GM21528 (cell line): Measurements from ENCODE around the gene BCL6.

Experiments
- ATAC-seq: cut with Tn5 transposase; IDR thresholded peaks from one replicate; pipeline ENCODE4 v1.9.1; 2021; ENCODE audit warnings: mild to moderate bottlenecking, moderate library complexity; ENCODE audit not compliant: unreplicated experiment, low FRiP score

The BCL6 gene

GRCh38 chr3:187763850-187764648, 18.8 kb upstream of the BCL6 start:
- no peak for ATAC-seq

DNA sequence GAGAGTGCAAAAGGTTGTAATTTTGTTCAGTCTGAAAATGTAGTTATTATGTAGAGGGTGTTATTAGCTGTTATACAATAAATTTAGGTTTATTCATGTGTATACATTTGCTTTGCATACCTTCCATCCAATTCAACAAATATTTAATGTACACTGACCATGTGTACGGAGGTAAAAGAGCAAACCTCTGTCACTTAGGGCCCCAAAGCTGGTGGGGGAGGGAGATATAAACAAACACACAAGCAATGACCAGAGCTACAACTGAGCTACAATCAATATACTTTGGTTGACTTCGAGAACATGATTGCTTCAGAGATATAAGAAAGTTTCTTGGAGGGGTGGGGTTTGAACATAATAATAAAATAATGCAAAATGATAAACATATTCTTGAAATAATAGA, 17.5 kb upstream of the BCL6 start:
- no peak for ATAC-seq

DNA sequence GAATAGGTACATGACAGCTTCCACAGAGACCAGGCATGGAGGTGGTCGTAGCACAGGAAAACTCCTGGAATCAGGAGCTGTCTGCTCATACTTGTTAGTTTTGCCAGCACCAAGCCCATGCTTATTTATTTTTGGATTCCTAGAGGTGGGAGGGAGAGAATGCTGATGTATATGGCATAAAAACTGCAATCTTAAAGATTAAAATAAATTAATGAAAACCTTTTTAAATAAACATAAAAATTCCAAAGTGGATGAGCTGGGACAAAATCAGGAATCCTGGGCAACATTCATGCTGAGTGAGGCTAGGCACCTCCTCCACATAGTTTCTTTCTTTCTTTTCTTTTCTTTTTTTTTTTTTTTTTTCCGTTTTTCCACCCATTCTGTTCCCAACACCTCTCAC, 14.3 kb upstream of the BCL6 start:
- ATAC-seq: no peak

- no peak for ATAC-seq
Measured at GRCh38 chr3:187758318-187758955, 13.2 kb upstream of the BCL6 start.

- ATAC-seq: no peak
Measured at GRCh38 chr3:187753516-187753915, 8.2 kb upstream of the BCL6 start.

GRCh38 chr3:187750513-187751123, 5.3 kb upstream of the BCL6 start:
- ATAC-seq: no peak

DNA sequence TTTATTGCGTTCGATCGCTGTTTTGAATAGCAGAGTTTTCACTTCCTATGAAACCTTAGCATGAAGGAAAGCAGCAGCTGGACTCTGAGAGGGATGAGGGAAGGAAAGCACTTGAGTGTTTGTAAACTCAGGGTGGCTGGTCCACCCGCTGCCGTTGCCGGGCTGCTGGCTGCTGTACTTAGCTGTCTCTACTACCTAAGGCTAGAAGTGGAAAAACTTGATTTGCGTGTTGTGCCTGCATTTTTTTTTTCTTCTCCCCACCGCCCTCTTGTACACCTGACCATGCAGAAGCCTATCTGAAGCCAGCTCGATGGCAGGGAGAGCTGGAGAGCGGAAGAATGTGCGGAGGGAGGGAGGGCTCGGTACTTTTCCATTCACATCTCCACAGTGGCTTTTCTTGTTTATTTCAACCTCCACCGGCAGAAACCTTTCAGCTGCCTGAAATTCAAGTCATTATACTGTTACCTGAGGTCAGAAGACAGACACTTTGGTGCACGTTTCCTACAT, 4.8 kb upstream of the BCL6 start:
- no peak for ATAC-seq

- ATAC-seq: no peak
Measured at GRCh38 chr3:187748050-187748481, 2.8 kb upstream of the BCL6 start.

- ATAC-seq: no peak
Measured at GRCh38 chr3:187747506-187747905, 2.2 kb upstream of the BCL6 start.

GRCh38 chr3:187746442-187747281, 1.4 kb upstream of the BCL6 start:
- ATAC-seq: no peak

DNA sequence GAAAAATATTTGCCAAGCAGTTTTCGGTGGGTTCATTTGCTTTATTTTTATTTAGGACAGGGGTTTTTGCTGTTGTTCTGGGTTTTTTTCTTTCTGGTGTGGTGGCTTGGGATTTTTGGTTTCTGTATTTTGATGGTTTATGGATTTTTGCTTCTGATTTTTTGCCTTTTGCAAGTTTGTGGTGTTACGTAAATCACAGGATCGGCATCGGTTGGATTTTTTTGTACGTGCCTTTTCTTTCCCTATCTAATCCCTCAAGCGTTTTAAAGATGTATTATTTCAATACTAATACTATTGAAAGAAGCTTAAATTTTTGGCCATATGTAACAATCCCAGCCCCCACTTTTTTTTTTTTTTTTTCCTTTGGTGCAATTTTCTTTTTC, 782 bp upstream of the BCL6 start:
- ATAC-seq: no peak

DNA sequence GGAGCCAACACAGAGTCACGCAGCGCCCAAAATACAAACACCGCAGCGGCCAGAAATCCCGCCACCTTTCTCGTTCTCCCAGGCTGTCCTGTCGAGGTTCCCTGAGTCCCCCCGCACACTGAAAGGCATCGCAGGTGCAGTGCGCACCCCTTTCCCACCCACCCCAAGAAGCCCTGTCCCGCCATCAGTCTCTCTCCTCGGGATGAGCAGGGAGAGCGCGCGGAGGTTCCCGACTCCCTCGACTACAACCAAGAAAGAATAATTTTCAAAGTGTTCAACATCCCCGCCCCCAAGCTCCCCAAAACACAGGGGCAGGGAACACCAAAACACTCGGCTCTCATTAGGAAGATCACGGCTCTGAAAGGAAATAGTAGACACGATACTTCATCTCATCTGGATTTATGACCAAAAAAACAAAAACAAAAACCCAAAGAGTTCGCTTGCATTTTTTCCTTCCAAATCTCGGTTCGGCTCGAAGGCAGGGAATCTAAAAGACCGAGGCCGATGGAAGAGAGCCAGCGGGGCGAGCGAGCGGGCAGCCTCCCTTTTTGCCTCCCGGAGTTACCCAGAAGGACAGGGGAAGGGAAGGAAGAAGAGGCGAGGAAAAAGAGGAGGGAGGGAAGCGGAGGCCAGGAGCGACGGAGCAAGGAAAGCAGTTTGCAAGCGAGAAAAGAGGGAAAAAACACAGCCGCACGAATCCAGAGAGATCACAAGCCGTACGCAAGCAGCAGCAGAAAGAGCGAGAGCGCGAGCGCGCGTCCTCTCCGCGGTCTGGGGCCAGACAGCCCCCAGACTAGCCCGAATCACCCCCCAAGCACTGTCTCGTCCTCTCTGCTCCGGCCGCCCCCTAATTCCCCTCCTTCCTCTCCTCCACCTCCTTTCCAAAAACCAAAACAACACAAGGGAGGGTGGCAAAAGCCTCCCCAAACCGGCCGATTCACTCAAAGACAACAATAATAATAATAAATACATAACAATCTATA, 808 bp downstream of the BCL6 start:
- no peak for ATAC-seq

GRCh38 chr3:187743195-187744141, 1.8 kb downstream of the BCL6 start:
- no peak for ATAC-seq

GRCh38 chr3:187742351-187743171, 2.7 kb downstream of the BCL6 start:
- ATAC-seq: no peak

- no peak for ATAC-seq
Measured at GRCh38 chr3:187741403-187742350, 3.6 kb downstream of the BCL6 start.
